SU-DHL-6 (cell line): ENCODE data around the gene C16orf89.

Source experiments
- EZH2phosphoT487 ChIP-seq: fragments of 200-600 bp; sonication (generic), shearing (Covaris generic); conservative IDR thresholded peaks from 2 replicates; pipeline ENCODE4 v1.6.1; 2018; ENCODE audit warnings: mild to moderate bottlenecking, antibody characterized with exemption, low read length, moderate library complexity, mixed read lengths
- TF ChIP-seq, protein P1 (sequence below): fragments of 200-600 bp; sonication (generic); IDR thresholded peaks from one replicate; pipeline ENCODE4 v1.5.1; 2017; ENCODE audit warnings: antibody characterized with exemption, mild to moderate bottlenecking, low read length, moderate library complexity; ENCODE audit not compliant: insufficient read depth, poor library complexity, severe bottlenecking

DNA sequence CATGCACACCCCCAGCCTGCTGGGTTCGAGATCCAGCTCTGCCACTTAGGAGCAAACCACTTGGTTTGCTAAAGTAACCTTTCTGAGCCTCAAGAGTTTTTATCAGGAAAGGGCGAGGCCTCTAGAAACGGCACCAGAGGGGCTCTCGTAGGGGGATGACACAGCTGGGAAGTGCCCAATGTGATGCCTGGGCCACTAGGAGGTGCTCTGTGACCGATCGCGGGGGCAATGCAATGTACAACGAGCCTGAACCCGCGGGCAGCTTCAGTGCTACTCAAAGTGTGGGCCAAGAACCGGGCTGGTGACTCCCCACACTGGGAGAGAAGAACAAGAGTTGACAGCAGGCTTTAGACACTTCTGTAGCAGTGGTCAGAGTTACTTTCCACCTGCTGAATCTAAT is 9.4 kb downstream of the C16orf89 start:
- TF ChIP-seq, protein P1, sequence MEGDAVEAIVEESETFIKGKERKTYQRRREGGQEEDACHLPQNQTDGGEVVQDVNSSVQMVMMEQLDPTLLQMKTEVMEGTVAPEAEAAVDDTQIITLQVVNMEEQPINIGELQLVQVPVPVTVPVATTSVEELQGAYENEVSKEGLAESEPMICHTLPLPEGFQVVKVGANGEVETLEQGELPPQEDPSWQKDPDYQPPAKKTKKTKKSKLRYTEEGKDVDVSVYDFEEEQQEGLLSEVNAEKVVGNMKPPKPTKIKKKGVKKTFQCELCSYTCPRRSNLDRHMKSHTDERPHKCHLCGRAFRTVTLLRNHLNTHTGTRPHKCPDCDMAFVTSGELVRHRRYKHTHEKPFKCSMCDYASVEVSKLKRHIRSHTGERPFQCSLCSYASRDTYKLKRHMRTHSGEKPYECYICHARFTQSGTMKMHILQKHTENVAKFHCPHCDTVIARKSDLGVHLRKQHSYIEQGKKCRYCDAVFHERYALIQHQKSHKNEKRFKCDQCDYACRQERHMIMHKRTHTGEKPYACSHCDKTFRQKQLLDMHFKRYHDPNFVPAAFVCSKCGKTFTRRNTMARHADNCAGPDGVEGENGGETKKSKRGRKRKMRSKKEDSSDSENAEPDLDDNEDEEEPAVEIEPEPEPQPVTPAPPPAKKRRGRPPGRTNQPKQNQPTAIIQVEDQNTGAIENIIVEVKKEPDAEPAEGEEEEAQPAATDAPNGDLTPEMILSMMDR = peak; percentile 65
- no peak for TF ChIP-seq EZH2phosphoT487
